ENCODE results near the gene ARHGAP9.

GRCh38 chr12:57527184-57527583, 47.5 kb upstream of the ARHGAP9 start:
- TF ChIP-seq, protein P1, sequence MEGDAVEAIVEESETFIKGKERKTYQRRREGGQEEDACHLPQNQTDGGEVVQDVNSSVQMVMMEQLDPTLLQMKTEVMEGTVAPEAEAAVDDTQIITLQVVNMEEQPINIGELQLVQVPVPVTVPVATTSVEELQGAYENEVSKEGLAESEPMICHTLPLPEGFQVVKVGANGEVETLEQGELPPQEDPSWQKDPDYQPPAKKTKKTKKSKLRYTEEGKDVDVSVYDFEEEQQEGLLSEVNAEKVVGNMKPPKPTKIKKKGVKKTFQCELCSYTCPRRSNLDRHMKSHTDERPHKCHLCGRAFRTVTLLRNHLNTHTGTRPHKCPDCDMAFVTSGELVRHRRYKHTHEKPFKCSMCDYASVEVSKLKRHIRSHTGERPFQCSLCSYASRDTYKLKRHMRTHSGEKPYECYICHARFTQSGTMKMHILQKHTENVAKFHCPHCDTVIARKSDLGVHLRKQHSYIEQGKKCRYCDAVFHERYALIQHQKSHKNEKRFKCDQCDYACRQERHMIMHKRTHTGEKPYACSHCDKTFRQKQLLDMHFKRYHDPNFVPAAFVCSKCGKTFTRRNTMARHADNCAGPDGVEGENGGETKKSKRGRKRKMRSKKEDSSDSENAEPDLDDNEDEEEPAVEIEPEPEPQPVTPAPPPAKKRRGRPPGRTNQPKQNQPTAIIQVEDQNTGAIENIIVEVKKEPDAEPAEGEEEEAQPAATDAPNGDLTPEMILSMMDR (IDR thresholded peaks at IDR 0.05), result no peak
- TF ChIP-seq, protein P2, sequence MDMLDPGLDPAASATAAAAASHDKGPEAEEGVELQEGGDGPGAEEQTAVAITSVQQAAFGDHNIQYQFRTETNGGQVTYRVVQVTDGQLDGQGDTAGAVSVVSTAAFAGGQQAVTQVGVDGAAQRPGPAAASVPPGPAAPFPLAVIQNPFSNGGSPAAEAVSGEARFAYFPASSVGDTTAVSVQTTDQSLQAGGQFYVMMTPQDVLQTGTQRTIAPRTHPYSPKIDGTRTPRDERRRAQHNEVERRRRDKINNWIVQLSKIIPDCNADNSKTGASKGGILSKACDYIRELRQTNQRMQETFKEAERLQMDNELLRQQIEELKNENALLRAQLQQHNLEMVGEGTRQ (CRISPR knock-in tag; IDR thresholded peaks at IDR 0.05), result no peak
- TF ChIP-seq TEAD4 (CRISPR knock-in tag; IDR thresholded peaks at IDR 0.05) (no peak), ERG (CRISPR knock-in tag; IDR thresholded peaks at IDR 0.05) (no peak), NR2C2 (CRISPR knock-in tag; IDR thresholded peaks at IDR 0.05) (no peak), NFYB (CRISPR knock-in tag; conservative IDR thresholded peaks at IDR 0.05; ENCODE audit: low read depth) (no peak), TCF7 (CRISPR knock-in tag; IDR thresholded peaks at IDR 0.05; ENCODE audit: low read depth) (no peak), ZSCAN18 (CRISPR knock-in tag; IDR thresholded peaks at IDR 0.05) (no peak), NFE2L1 (CRISPR knock-in tag; IDR thresholded peaks at IDR 0.05) (no peak), JUN (CRISPR knock-in tag; IDR thresholded peaks at IDR 0.05) (no peak), CREB1 (CRISPR knock-in tag; IDR thresholded peaks at IDR 0.05) (no peak), ZNF416 (CRISPR knock-in tag; IDR thresholded peaks at IDR 0.05) (no peak)
- TF ChIP-seq, protein P3, sequence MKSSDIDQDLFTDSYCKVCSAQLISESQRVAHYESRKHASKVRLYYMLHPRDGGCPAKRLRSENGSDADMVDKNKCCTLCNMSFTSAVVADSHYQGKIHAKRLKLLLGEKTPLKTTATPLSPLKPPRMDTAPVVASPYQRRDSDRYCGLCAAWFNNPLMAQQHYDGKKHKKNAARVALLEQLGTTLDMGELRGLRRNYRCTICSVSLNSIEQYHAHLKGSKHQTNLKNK (CRISPR knock-in tag; IDR thresholded peaks at IDR 0.05), result no peak
- TF ChIP-seq, protein P4, sequence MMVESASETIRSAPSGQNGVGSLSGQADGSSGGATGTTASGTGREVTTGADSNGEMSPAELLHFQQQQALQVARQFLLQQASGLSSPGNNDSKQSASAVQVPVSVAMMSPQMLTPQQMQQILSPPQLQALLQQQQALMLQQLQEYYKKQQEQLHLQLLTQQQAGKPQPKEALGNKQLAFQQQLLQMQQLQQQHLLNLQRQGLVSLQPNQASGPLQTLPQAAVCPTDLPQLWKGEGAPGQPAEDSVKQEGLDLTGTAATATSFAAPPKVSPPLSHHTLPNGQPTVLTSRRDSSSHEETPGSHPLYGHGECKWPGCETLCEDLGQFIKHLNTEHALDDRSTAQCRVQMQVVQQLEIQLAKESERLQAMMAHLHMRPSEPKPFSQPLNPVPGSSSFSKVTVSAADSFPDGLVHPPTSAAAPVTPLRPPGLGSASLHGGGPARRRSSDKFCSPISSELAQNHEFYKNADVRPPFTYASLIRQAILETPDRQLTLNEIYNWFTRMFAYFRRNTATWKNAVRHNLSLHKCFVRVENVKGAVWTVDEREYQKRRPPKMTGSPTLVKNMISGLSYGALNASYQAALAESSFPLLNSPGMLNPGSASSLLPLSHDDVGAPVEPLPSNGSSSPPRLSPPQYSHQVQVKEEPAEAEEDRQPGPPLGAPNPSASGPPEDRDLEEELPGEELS (CRISPR knock-in tag; IDR thresholded peaks at IDR 0.05), result no peak
